ENCODE results near the gene ABRACL.

- TF ChIP-seq POLR2A (IDR thresholded peaks at IDR 0.05) = no peak
- TF ChIP-seq CTCF (IDR thresholded peaks at IDR 0.05 in 4 of 5, conservative IDR thresholded peaks at IDR 0.05 in 1 of 5) = no peak
Observed at GRCh38 chr6:138981416-138981815, 47.1 kb upstream of the ABRACL start.
